GM18498 (cell line): ENCODE measurements around the gene STARD7.
A peak's percentile ranks its signal among the peaks of the same experiment; 100 is the strongest.
"Not testable (repeated sequence)": the region's sequence is repeated elsewhere in the genome, so short reads cannot be mapped to it uniquely, and the experiment has no call there.

Experiments
- ATAC-seq: cut with Tn5 transposase; IDR thresholded peaks from one replicate; pipeline ENCODE4 v1.9.1; 2021; ENCODE audit warnings: mild to moderate bottlenecking, moderate library complexity; ENCODE audit not compliant: unreplicated experiment

STARD7 gene

GRCh38 chr2:96150791-96151594, 57.6 kb downstream of the STARD7 start:
- ATAC-seq = no peak

- ATAC-seq = no peak
Measured at GRCh38 chr2:96150007-96150640, 58.5 kb downstream of the STARD7 start.

DNA sequence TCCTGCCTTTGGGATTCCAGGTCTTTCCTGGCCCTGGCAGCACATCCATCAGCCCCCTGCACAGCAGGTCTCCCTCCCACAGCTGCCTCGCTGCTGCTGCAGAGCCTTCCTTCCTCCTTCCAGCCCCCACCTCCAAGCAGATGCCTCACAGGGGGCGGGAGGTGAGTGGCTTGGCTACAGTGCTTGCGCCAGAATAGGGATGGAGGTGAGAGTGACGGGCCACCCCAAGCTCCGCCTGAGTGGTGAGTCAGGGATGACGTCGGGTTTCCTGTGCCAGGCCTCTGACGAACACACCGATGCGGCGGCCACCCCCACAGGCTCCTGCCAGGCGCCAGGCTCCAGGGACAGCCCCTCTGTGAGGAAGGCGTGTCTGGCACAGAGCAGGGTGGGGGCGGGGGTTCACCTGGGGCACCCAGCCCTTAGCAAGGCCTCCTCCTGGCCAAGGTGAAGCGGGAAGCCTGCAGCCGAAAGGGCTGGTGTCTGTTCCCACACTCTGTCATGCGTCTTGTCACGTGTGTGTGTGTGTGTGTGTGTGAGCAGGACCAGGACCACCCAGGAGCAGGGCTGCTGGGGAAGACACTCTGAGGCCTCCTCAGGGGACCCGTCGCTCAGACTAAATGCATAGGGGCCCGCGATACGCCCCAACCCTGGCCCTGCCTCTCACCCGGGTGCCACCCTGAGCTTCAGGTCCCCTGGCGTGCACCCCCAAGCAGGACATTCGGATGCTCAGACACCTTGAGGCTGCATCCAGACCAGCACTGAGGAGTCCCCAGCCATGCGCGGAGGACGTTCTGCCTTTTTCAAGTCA, 60.0 kb downstream of the STARD7 start:
- ATAC-seq = peak; percentile 36

DNA sequence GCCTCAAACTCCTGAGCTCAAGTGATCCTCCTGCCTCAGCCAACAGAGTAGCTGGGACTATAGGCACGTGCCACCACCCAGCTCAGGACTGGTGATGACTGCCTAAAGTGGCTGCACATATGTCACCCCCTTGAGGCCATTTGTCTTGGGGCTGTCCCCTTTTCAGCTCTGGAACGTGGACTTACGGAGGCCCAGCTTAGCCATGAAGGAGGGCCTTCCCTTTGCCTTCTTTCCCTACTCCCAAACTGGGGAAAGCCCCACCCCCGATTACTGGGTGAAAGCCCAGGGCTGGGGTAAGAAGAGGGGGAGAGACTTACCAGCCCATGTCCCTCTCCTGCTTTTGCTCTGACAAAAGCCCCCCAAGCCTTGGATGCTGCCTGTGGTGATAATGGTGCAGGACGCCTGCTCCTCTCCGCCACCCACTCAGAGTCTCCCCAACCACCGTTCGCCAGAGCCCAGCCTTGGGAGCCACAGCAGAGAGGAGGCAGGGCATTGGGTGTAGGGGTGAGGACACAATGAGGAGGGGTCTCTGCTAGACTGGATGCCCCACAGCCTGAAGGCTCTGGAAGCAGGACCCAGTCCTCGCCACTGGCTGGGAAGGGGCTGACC, 60.9 kb downstream of the STARD7 start:
- no peak for ATAC-seq

- ATAC-seq = no peak
Measured at GRCh38 chr2:96146881-96147592, 61.6 kb downstream of the STARD7 start.

GRCh38 chr2:96146153-96146880, 62.3 kb downstream of the STARD7 start:
- ATAC-seq = peak; percentile 36

GRCh38 chr2:96145848-96146152, 62.8 kb downstream of the STARD7 start:
- no peak for ATAC-seq

DNA sequence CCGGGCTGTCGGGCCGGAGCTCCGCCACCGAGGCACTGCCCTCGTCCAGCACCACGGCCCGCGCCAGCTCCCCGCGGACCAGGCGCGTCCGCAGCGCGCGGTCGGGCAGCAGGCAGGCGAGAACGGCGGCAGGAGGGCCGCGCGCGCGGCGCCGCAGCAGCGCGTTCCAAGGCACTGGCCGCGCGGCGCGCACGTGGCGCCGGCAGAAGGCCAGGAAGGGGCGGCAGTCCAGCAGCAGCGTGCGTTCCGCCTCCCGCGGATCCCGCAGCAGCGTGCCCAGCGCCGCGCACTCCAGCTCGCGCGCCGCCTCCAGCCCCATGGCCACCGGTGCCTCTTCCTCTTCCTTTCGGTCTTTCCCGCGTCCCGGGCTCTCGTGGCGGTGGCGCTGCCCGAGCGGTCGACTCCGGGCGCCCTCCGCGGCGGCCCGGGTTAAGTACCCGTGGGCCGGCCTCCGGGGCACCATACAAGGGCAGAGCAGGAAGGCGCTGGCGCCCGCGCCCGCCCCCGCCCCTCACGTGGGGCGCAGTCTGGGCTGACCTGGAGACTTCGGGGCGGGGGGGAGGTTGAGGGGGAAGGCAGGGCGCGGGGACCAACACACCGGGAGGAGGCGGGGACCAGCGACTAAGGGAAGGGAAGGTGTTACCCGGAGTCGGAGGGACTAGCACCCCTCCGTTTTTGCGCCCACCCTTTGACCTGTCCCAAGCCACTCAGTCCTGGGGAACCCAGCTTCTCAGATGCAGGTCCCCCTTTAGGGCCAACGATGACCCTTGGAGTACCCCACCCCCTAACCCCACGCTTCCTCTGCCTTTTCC, 63.4 kb downstream of the STARD7 start, which contains the start of gene DUSP2:
Gene DUSP2, minus strand, starts transcription at position 405 of the 812 bp plus-strand sequence. Its CDS starts 86 bp downstream, at position 319.
- peak; percentile 64 for ATAC-seq

DNA sequence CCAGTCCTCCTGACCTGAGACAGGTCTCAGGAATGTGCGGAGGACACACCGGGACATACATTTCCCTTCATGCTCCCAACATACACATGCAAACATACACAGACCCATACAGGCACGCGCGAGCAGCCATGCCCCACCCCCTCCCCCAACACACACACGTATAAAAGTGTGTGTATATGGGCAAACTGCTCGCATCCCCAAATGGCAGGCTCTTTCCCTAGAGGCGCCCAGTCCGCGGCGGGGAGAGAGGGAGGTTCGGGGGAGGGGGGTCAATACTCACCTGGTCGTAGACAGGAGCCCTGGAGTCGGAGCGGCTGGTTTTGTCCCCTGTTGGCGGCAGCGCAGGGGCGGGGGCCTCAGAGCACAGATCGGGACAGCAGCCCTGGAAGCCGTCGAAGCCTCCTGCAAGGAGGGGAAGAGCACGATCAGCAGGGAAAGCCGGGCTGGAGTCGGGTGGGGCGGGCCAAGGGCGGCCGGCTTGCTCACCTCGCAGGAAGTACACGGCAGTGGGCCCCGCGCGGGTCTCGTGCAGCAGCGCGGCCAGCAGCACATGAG, 64.1 kb downstream of the STARD7 start:
- ATAC-seq = no peak

GRCh38 chr2:96143848-96144480, 64.7 kb downstream of the STARD7 start:
- no peak for ATAC-seq

- no peak for ATAC-seq
Measured at GRCh38 chr2:96143231-96143847, 65.3 kb downstream of the STARD7 start.

GRCh38 chr2:96142217-96143113, 66.2 kb downstream of the STARD7 start:
- ATAC-seq = no peak

GRCh38 chr2:96141624-96141967, 67.0 kb downstream of the STARD7 start:
- ATAC-seq = not testable (repeated sequence)

DNA sequence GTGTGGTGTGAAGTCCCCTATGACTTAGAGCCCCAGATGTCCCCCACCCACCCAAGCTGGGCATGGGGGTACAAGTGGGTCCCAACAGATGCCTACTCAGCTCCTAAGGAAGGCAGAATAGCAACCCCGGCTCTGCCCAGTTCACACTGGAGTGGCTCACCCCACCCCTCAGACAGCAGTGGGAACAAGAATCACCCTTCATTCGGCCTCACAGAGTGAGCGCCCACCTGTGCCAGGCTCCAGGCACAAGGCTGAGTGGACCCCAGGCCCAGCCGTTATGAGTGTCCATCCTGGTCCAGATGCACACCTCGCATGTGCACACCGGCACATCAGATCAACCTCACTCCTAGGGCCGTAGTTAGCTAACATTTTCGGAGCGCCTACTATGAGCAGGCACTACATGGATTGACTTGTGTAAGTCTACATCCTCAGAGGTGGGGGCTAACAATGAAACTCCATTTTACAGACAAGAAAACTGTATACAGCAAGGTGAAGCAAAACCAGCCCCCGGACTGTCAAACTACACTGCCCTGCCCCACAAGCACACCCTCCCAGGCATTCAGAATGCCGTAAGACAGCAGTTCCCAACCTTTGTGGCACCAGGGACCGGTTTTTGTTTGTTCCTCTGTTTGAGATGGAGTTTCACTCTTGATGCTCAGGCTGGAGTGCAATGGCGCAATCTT, 67.5 kb downstream of the STARD7 start:
- ATAC-seq = no peak

DNA sequence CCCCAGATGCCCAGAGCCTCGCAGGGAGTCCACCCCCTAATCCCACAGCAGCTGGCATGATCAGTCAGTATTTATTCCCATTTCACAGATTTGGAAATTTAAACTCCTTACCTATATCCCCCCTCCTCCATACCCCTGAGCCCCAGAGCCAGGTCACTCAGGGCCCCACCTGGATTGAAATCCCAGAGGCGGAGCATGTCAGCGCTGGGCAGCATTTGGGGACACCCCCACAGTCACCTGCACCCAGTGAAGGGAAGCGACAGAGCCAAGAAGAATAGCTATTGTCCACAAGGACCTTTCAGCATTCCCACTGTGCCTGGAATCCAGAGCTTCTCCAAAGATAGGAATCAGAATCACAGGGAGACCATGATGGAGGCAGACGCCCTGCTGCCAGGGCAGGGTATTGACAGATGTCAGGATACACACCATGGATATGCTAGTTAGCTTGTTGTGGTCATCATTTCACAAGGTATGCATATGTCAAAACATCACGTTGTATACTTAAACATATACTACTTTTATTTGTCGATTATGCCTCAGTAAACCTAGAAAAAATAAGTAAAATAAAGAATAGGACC, 69.4 kb downstream of the STARD7 start:
- no peak for ATAC-seq
